OCI-LY1 (cell line): ENCODE data around the gene DIAPH1.

ENCODE experiments used
- H2AFZ ChIP-seq: fragments of 200-600 bp; sonication (generic), shearing (Covaris generic); 2 replicates; pipeline ENCODE4 v1.6.0; 2014; ENCODE audit warnings: antibody characterized with exemption, mild to moderate bottlenecking, low read length
- H3F3A ChIP-seq: fragments of 200-600 bp; sonication (generic), shearing (Covaris generic); 2 replicates; pipeline ENCODE4 v1.6.0; 2014; ENCODE audit warnings: mild to moderate bottlenecking, antibody characterized with exemption, low read length, moderate library complexity; ENCODE audit not compliant: insufficient read depth
- H3K27ac ChIP-seq: fragments of 200-600 bp; sonication (generic); 2 replicates; pipeline ENCODE4 v1.5.1; 2014; ENCODE audit warnings: low read length, mixed run types, mild to moderate bottlenecking, low read depth; ENCODE audit not compliant: poor library complexity, severe bottlenecking
- H3K27me3 ChIP-seq: fragments of 200-600 bp; sonication (generic); 2 replicates; pipeline ENCODE4 v1.6.0; 2014; ENCODE audit warnings: antibody characterized with exemption, mild to moderate bottlenecking, low read length, moderate library complexity; ENCODE audit not compliant: insufficient read depth
- H3K36me3 ChIP-seq: fragments of 200-600 bp; sonication (generic); 2 replicates; pipeline ENCODE4 v1.6.1; 2014; ENCODE audit warnings: mild to moderate bottlenecking, antibody characterized with exemption, low read length, moderate library complexity, mixed read lengths; ENCODE audit not compliant: insufficient read depth
- H3K4me1 ChIP-seq: fragments of 200-600 bp; sonication (generic); 2 replicates; pipeline ENCODE4 v1.5.1; 2014; ENCODE audit warnings: mild to moderate bottlenecking, low read length, moderate library complexity; ENCODE audit not compliant: insufficient read depth, severe bottlenecking
- H3K4me2 ChIP-seq: fragments of 200-600 bp; sonication (generic), shearing (Covaris generic); 2 replicates; pipeline ENCODE4 v1.6.1; 2014; ENCODE audit warnings: low read length
- H3K4me3 ChIP-seq: fragments of 200-600 bp; sonication (generic); 2 replicates; pipeline ENCODE4 v1.5.1; 2014; ENCODE audit warnings: low read length, low read depth, mild to moderate bottlenecking, mixed read lengths; ENCODE audit not compliant: poor library complexity, severe bottlenecking
- H3K79me2 ChIP-seq: fragments of 200-600 bp; shearing (Covaris generic); 2 replicates; pipeline ENCODE4 v1.6.1; 2016; ENCODE audit warnings: mixed run types, low read length, mixed read lengths; ENCODE audit not compliant: insufficient read depth
- H3K9ac ChIP-seq: fragments of 200-600 bp; sonication (generic), shearing (Covaris generic); 2 replicates; pipeline ENCODE4 v1.6.1; 2014; ENCODE audit warnings: mild to moderate bottlenecking, low read length, mixed read lengths
- H3K9me2 ChIP-seq: fragments of 200-600 bp; sonication (generic), shearing (Covaris generic); 2 replicates; pipeline ENCODE4 v1.6.1; 2014; ENCODE audit warnings: low read depth, mild to moderate bottlenecking, low read length, mixed read lengths
- H3K9me3 ChIP-seq: fragments of 200-600 bp; shearing (Covaris generic); 2 replicates; pipeline ENCODE4 v1.6.1; 2014; ENCODE audit warnings: low read length, mixed read lengths
- H4K20me1 ChIP-seq: fragments of 200-600 bp; sonication (generic), shearing (Covaris generic); 2 replicates; pipeline ENCODE4 v1.6.0; 2016; ENCODE audit warnings: mild to moderate bottlenecking, low read length; ENCODE audit not compliant: insufficient read depth
- EZH2 ChIP-seq: fragments of 200-600 bp; sonication (generic), shearing (Covaris generic); IDR thresholded peaks from 2 replicates; pipeline ENCODE4 v1.8.0; 2017; ENCODE audit warnings: borderline replicate concordance, mixed run types, mild to moderate bottlenecking, antibody characterized with exemption, low read length, moderate library complexity, mixed read lengths
- TF ChIP-seq, protein P1 (sequence below): fragments of 200-600 bp; sonication (generic), shearing (Covaris generic); IDR thresholded peaks from 2 replicates; pipeline ENCODE4 v1.5.1; 2017; ENCODE audit warnings: mild to moderate bottlenecking, antibody characterized with exemption, low read length, moderate library complexity, mixed read lengths

The DIAPH1 gene

DNA sequence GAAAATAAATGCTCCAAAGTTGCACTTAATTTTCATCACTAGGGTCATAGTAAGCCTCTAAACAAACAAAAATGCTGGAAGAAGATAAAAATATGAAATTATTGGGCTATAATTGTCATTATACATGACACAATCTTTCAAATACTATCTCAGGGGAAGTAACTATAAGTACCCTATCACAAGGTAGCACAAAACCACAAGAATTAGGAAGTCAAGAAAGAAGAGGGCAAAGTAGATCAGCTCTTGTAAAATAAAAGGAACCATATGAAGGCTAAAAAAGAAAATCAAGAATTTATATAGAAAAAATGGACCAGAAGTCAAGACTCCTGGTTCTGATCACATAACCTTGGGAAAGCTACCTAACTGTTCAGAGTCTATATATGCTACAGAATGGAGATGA, 48.1 kb downstream of the DIAPH1 start:
- H3F3A ChIP-seq, result no peaks in the 10 kb centered on the region
- no peaks in the 10 kb centered on the region for H3K27me3 ChIP-seq
- no peaks in the 10 kb centered on the region for H3K79me2 ChIP-seq
- no peak overlapping the region for H2AFZ ChIP-seq
- H4K20me1 ChIP-seq, result no peaks in the 10 kb centered on the region
- no peak overlapping the region for H3K4me3 ChIP-seq
- no peak for TF ChIP-seq EZH2
- TF ChIP-seq, protein P1, sequence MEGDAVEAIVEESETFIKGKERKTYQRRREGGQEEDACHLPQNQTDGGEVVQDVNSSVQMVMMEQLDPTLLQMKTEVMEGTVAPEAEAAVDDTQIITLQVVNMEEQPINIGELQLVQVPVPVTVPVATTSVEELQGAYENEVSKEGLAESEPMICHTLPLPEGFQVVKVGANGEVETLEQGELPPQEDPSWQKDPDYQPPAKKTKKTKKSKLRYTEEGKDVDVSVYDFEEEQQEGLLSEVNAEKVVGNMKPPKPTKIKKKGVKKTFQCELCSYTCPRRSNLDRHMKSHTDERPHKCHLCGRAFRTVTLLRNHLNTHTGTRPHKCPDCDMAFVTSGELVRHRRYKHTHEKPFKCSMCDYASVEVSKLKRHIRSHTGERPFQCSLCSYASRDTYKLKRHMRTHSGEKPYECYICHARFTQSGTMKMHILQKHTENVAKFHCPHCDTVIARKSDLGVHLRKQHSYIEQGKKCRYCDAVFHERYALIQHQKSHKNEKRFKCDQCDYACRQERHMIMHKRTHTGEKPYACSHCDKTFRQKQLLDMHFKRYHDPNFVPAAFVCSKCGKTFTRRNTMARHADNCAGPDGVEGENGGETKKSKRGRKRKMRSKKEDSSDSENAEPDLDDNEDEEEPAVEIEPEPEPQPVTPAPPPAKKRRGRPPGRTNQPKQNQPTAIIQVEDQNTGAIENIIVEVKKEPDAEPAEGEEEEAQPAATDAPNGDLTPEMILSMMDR, result no peak
- no peak overlapping the region for H3K27ac ChIP-seq
- H3K9ac ChIP-seq, result no peak overlapping the region
- H3K4me2 ChIP-seq, result no peak overlapping the region
- H3K4me1 ChIP-seq, result peaks cover 9% of the 10 kb centered on the region
- no peaks in the 10 kb centered on the region for H3K9me2 ChIP-seq
- no peaks in the 10 kb centered on the region for H3K9me3 ChIP-seq
- peaks cover 59% of the 10 kb centered on the region for H3K36me3 ChIP-seq

DNA sequence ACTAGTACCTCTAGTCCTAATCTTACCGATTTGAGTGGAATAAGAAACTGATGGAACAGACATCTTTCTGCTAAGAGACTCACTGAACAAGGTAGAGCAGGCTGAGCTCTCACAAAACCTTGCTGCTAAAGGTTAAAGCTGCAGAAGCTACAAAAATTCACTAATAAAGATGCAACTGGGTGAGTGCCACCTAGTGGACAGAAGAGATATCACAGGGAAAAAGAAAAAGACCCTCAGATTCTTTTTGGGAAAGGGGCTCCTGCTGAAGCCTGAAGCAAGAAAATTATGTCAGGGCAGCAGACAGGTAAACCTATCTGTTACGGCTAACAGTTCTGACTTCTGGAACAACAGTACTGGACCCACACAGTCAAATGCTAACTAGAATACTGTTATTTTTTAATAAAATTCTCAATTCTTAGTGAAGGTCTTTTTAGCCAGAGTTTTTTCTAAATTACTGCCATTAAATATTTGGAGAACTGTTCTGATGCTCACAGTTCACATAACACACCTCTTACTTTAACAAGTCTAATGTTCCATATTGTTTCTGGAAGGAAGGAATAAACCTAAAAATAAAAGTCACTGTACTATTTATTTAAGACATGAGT, 51.2 kb downstream of the DIAPH1 start:
- Histone ChIP-seq H3F3A (no peaks in the 10 kb centered on the region), H3K36me3 (peaks cover 45% of the 10 kb centered on the region; the same call in 1 of the 2 replicates), H3K9me3 (no peaks in the 10 kb centered on the region), H3K9me2 (no peaks in the 10 kb centered on the region), H3K4me3 (no peak overlapping the region), H3K27ac (no peak overlapping the region), H3K9ac (no peak overlapping the region), H3K79me2 (no peaks in the 10 kb centered on the region), H3K4me2 (no peak overlapping the region), H2AFZ (no peak overlapping the region), H3K27me3 (no peaks in the 10 kb centered on the region), H3K4me1 (peaks cover 18% of the 10 kb centered on the region), H4K20me1 (no peaks in the 10 kb centered on the region)
- TF ChIP-seq, protein P1, result peak; percentile 87
- TF ChIP-seq EZH2, result no peak

- TF ChIP-seq, protein P1, result no peak
- no peak for TF ChIP-seq EZH2
These were observed 52.8 kb downstream of the DIAPH1 start for GRCh38 chr5:141565826-141566570.

More at GRCh38 chr5:141565826-141566570, 52.8 kb downstream of the DIAPH1 start:
- Histone ChIP-seq H3K9me2 (no peaks in the 10 kb centered on the region), H3K36me3 (peaks cover 34% of the 10 kb centered on the region; the same call in 1 of the 2 replicates), H3K9ac (no peak overlapping the region), H3F3A (no peaks in the 10 kb centered on the region), H4K20me1 (no peaks in the 10 kb centered on the region), H3K4me3 (no peak overlapping the region), H2AFZ (no peak overlapping the region), H3K27ac (peak overlapping the region; percentile 17), H3K4me1 (peaks cover 16% of the 10 kb centered on the region), H3K4me2 (no peak overlapping the region), H3K27me3 (no peaks in the 10 kb centered on the region), H3K9me3 (no peaks in the 10 kb centered on the region), H3K79me2 (no peaks in the 10 kb centered on the region)
